Upper lobe of right lung (tissue), 1 donor: ENCODE results near the gene DKK2. TPM values are rescaled to one million over a fixed set of nuclear protein-coding genes. Genes with fewer than 3 reads are reported as not detected.
"Not testable (repeated sequence)": the region's sequence is repeated elsewhere in the genome, so short reads cannot be mapped to it uniquely, and the experiment has no call there.

Experiments used
- ATAC-seq: fragments of 200-7000 bp; cut with Tn5 transposase; one replicate; pipeline ENCODE4 v1.9.1; 2020; ENCODE audit warnings: mild to moderate bottlenecking, moderate library complexity
- DNase-seq: peaks from one replicate; pipeline ENCODE4 v3.0.0-alpha.2; 2020
- H3K27ac ChIP-seq: fragments of 200-600 bp; one replicate; pipeline ENCODE4 v1.8.0; 2022
- H3K27me3 ChIP-seq: fragments of 200-600 bp; one replicate; pipeline ENCODE4 v1.8.0; 2022; ENCODE audit warnings: mild to moderate bottlenecking
- H3K36me3 ChIP-seq: fragments of 200-600 bp; one replicate; pipeline ENCODE4 v1.8.0; 2022
- H3K4me1 ChIP-seq: fragments of 200-600 bp; one replicate; pipeline ENCODE4 v1.8.0; 2022
- H3K4me3 ChIP-seq: fragments of 200-600 bp; one replicate; pipeline ENCODE4 v1.8.0; 2022; ENCODE audit warnings: mild to moderate bottlenecking
- H3K9me3 ChIP-seq: fragments of 200-600 bp; one replicate; pipeline ENCODE4 v1.8.0; 2022
- CTCF ChIP-seq: fragments of 200-600 bp; IDR thresholded peaks from one replicate; pipeline ENCODE4 v1.8.0; 2022; ENCODE audit warnings: antibody characterized with exemption
- intact Hi-C: fragments of 100-400 bp; cut with DNase I; formaldehyde crosslinking; loops from one replicate; pipeline ENCODE4 v1.11.0; 2022
- total RNA-seq: library from RNA; stranded (reverse); fragmentation: NEBNext Ultra II Directional; extraction: Animal tissue kit (Norgen Biotek cat#: 25700); gene quantifications from one replicate; pipeline ENCODE4 v1.2.1, GENCODE V29; 2021
- donor health status: DM: no; HTN: yes; CAD: no; lungs with severe emphysema.

DKK2 gene
- total RNA-seq, 1 donor from 2014 or later = 15.1 TPM

GRCh38 chr4:106941841-106942240 is 94.3 kb downstream of the DKK2 start:
- intact Hi-C loops = no loop called here
- no peak overlapping the region for H3K4me3 ChIP-seq
- no peak for TF ChIP-seq CTCF
- no peak overlapping the region for H3K27ac ChIP-seq
- no peaks in the 10 kb centered on the region for H3K4me1 ChIP-seq
- H3K9me3 ChIP-seq = no peaks in the 10 kb centered on the region
- H3K36me3 ChIP-seq = no peaks in the 10 kb centered on the region
- ATAC-seq (no peak), DNase-seq (no peak)
- H3K27me3 ChIP-seq = no peaks in the 10 kb centered on the region

- no peak overlapping the region for H3K27ac ChIP-seq
- no peaks in the 10 kb centered on the region for H3K4me1 ChIP-seq
- no peak overlapping the region for H3K4me3 ChIP-seq
- TF ChIP-seq CTCF = no peak
- H3K9me3 ChIP-seq = no peaks in the 10 kb centered on the region
- intact Hi-C loops = no loop called here
- H3K36me3 ChIP-seq = no peaks in the 10 kb centered on the region
- no peaks in the 10 kb centered on the region for H3K27me3 ChIP-seq
- ATAC-seq (no peak), DNase-seq (no peak)
Measured at GRCh38 chr4:106930522-106930921, 105.6 kb downstream of the DKK2 start.

- Histone ChIP-seq H3K36me3 (no peaks in the 10 kb centered on the region), H3K27ac (no peak overlapping the region), H3K9me3 (no peaks in the 10 kb centered on the region), H3K27me3 (no peaks in the 10 kb centered on the region), H3K4me1 (no peaks in the 10 kb centered on the region), H3K4me3 (no peak overlapping the region)
- ATAC-seq = no peak
- no peak for TF ChIP-seq CTCF
- DNase-seq = no peak
- intact Hi-C loops = no loop called here
Measured at GRCh38 chr4:106929248-106929647, 106.9 kb downstream of the DKK2 start.

GRCh38 chr4:106914223-106914622 is 121.9 kb downstream of the DKK2 start:
- no peaks in the 10 kb centered on the region for H3K9me3 ChIP-seq
- intact Hi-C loops = no loop called here
- no peaks in the 10 kb centered on the region for H3K27me3 ChIP-seq
- no peak for ATAC-seq
- no peak overlapping the region for H3K27ac ChIP-seq
- H3K4me1 ChIP-seq = no peaks in the 10 kb centered on the region
- no peaks in the 10 kb centered on the region for H3K36me3 ChIP-seq
- no peak for DNase-seq
- TF ChIP-seq CTCF = no peak
- no peak overlapping the region for H3K4me3 ChIP-seq

GRCh38 chr4:106909486-106910188 is 126.5 kb downstream of the DKK2 start:
- Histone ChIP-seq H3K4me3 (no peak overlapping the region), H3K9me3 (no peaks in the 10 kb centered on the region), H3K4me1 (no peaks in the 10 kb centered on the region), H3K27ac (no peak overlapping the region), H3K36me3 (no peaks in the 10 kb centered on the region), H3K27me3 (no peaks in the 10 kb centered on the region)
- no peak for TF ChIP-seq CTCF
- no peak for DNase-seq
- no peak for ATAC-seq
- intact Hi-C loops = no loop called here

- H3K4me1 ChIP-seq, H3K27me3 ChIP-seq, DNase-seq, H3K36me3 ChIP-seq, intact Hi-C loops, H3K4me3 ChIP-seq, H3K9me3 ChIP-seq, ATAC-seq, H3K27ac ChIP-seq: not testable (repeated sequence)
Measured at GRCh38 chr4:106908049-106908448, 128.1 kb downstream of the DKK2 start.
